Measurements from ENCODE around the gene TBC1D14.

The TBC1D14 gene

GRCh38 chr4:7027284-7027683 lies 117.7 kb downstream of the TBC1D14 start:
- no peak for DNase-seq

- DNase-seq = no peak
Measured at GRCh38 chr4:7027913-7028312, 118.3 kb downstream of the TBC1D14 start.

GRCh38 chr4:7029212-7029611 lies 119.6 kb downstream of the TBC1D14 start:
- DNase-seq = no peak

- no peak for DNase-seq
Measured at GRCh38 chr4:7029921-7030320, 120.3 kb downstream of the TBC1D14 start.

GRCh38 chr4:7030856-7031255 lies 121.2 kb downstream of the TBC1D14 start:
- no peak for DNase-seq

- DNase-seq = no peak
Measured at GRCh38 chr4:7031558-7032449, 122.2 kb downstream of the TBC1D14 start.

- no peak for DNase-seq
Measured at GRCh38 chr4:7032596-7032995, 123.0 kb downstream of the TBC1D14 start.

- DNase-seq = no peak
Measured at GRCh38 chr4:7034262-7035081, 124.8 kb downstream of the TBC1D14 start.

GRCh38 chr4:7037425-7037824 lies 127.8 kb downstream of the TBC1D14 start:
- no peak for DNase-seq

GRCh38 chr4:7040765-7041164 lies 131.1 kb downstream of the TBC1D14 start:
- no peak for DNase-seq

GRCh38 chr4:7041246-7041645 lies 131.6 kb downstream of the TBC1D14 start:
- no peak for DNase-seq

GRCh38 chr4:7041801-7042502 lies 132.3 kb downstream of the TBC1D14 start:
- DNase-seq = no peak

GRCh38 chr4:7042503-7043283 lies 133.1 kb downstream of the TBC1D14 start:
- DNase-seq = peak; percentile 97

- DNase-seq = no peak
Measured at GRCh38 chr4:7043284-7044136, 133.9 kb downstream of the TBC1D14 start, which contains the start of gene TADA2B. Gene TADA2B, plus strand, starts transcription at chr4:7043372. Its CDS starts 208 bp downstream, at chr4:7043580.

GRCh38 chr4:7044137-7044930 lies 134.7 kb downstream of the TBC1D14 start:
- no peak for DNase-seq

- no peak for DNase-seq
Measured at GRCh38 chr4:7045553-7045952, 135.9 kb downstream of the TBC1D14 start.

GRCh38 chr4:7045961-7046921 lies 136.6 kb downstream of the TBC1D14 start:
- no peak for DNase-seq

- no peak for DNase-seq
Measured at GRCh38 chr4:7046971-7047370, 137.3 kb downstream of the TBC1D14 start.

GRCh38 chr4:7048642-7049041 lies 139.0 kb downstream of the TBC1D14 start:
- DNase-seq = no peak
